Neural cell (in vitro differentiated cells): ENCODE data around the gene POU2F2. TPM values are rescaled to one million over a fixed set of nuclear protein-coding genes. Genes with fewer than 3 reads are reported as not detected.

Experiments used
- H2AFZ ChIP-seq: fragments of 200-600, 300-800 bp; sonication (generic), shearing (Covaris generic); 2 replicates; pipeline ENCODE4 v1.6.0; 2014; ENCODE audit warnings: low read depth, mild to moderate bottlenecking, antibody characterized with exemption, low read length, moderate library complexity
- H3F3A ChIP-seq: fragments of 200-600 bp; shearing (Covaris generic); 2 replicates; pipeline ENCODE4 v1.6.1; 2016; ENCODE audit warnings: mild to moderate bottlenecking, moderate library complexity, mixed read lengths, antibody characterized with exemption, low read length; ENCODE audit not compliant: insufficient read depth, poor library complexity, severe bottlenecking
- H3K27ac ChIP-seq: fragments of 200-600, 300-800 bp; sonication (generic), shearing (Covaris generic); 2 replicates; pipeline ENCODE4 v1.5.1; 2014; ENCODE audit warnings: mild to moderate bottlenecking, low read length, moderate library complexity
- H3K27me3 ChIP-seq: fragments of 300-800, 200-600 bp; sonication (generic), shearing (Covaris generic); 2 replicates; pipeline ENCODE4 v1.6.0; 2014; ENCODE audit warnings: mild to moderate bottlenecking, low read depth, low read length, moderate library complexity; ENCODE audit not compliant: insufficient read depth
- H3K36me3 ChIP-seq: fragments of 300-800, 200-600 bp; sonication (generic), shearing (Covaris generic); 2 replicates; pipeline ENCODE4 v1.5.1; 2014; ENCODE audit warnings: mild to moderate bottlenecking, antibody characterized with exemption, low read length, moderate library complexity; ENCODE audit not compliant: insufficient read depth
- H3K4me2 ChIP-seq: fragments of 300-800, 200-600 bp; sonication (generic), shearing (Covaris generic); 2 replicates; pipeline ENCODE4 v1.6.0; 2014; ENCODE audit warnings: mild to moderate bottlenecking, low read length
- H3K4me3 ChIP-seq: fragments of 300-800, 200-600 bp; sonication (generic), shearing (Covaris generic); 2 replicates; pipeline ENCODE4 v1.5.1; 2014; ENCODE audit warnings: mild to moderate bottlenecking, low read length, moderate library complexity
- H3K79me2 ChIP-seq: fragments of 200-600 bp; shearing (Covaris generic); replicated peaks from 2 replicates; pipeline ENCODE4 v1.6.0; 2014; ENCODE audit warnings: mild to moderate bottlenecking, low read length, moderate library complexity; ENCODE audit not compliant: insufficient read depth
- H3K9ac ChIP-seq: fragments of 300-800, 200-600 bp; sonication (generic), shearing (Covaris generic); 2 replicates; pipeline ENCODE4 v1.6.1; 2016; ENCODE audit warnings: mild to moderate bottlenecking, low read length, mixed read lengths
- H3K9me2 ChIP-seq: fragments of 200-600 bp; shearing (Covaris generic); 2 replicates; pipeline ENCODE4 v1.6.1; 2016; ENCODE audit warnings: mild to moderate bottlenecking, low read length, mixed read lengths; ENCODE audit not compliant: insufficient read depth
- H3K9me3 ChIP-seq: fragments of 200-600, 300-800 bp; sonication (generic), shearing (Covaris generic); 2 replicates; pipeline ENCODE4 v1.6.1; 2016; ENCODE audit warnings: mild to moderate bottlenecking, mixed run types, low read length, moderate library complexity, mixed read lengths
- H4K20me1 ChIP-seq: fragments of 200-600 bp; shearing (Covaris generic); 2 replicates; pipeline ENCODE4 v1.6.1; 2016; ENCODE audit warnings: mild to moderate bottlenecking, mixed run types; ENCODE audit not compliant: insufficient read depth
- CTCF ChIP-seq: fragments of 450-650 bp; IDR thresholded peaks from 2 replicates; pipeline ENCODE4 v1.5.1; 2014; ENCODE audit warnings: antibody characterized with exemption, mild to moderate bottlenecking, moderate library complexity; ENCODE audit not compliant: poor library complexity, severe bottlenecking
- EP300 ChIP-seq: fragments of 450-650 bp; conservative IDR thresholded peaks from 2 replicates; pipeline ENCODE4 v1.6.1; 2014; ENCODE audit warnings: antibody characterized with exemption, mild to moderate bottlenecking, moderate library complexity; ENCODE audit not compliant: poor library complexity, severe bottlenecking
- EZH2 ChIP-seq: fragments of 200-600, 300-800 bp; shearing (Covaris generic), sonication (generic); IDR thresholded peaks from 2 replicates; pipeline ENCODE4 v1.6.1; 2014; ENCODE audit warnings: antibody characterized with exemption, low read length, borderline replicate concordance, mild to moderate bottlenecking; ENCODE audit not compliant: insufficient read depth, poor library complexity, severe bottlenecking
- MXI1 ChIP-seq: fragments of 450-650 bp; conservative IDR thresholded peaks from 2 replicates; pipeline ENCODE4 v1.6.1; 2014; ENCODE audit warnings: antibody characterized with exemption, mild to moderate bottlenecking; ENCODE audit not compliant: poor library complexity, severe bottlenecking
- POLR2AphosphoS5 ChIP-seq: IDR thresholded peaks from 2 replicates; pipeline ENCODE4 v1.6.1; 2012
- RAD21 ChIP-seq: fragments of 450-650 bp; conservative IDR thresholded peaks from 2 replicates; pipeline ENCODE4 v1.6.1; 2014; ENCODE audit warnings: antibody characterized with exemption, mild to moderate bottlenecking, moderate library complexity
- REST ChIP-seq: IDR thresholded peaks from 2 replicates; pipeline ENCODE4 v1.6.1; 2012; ENCODE audit warnings: borderline replicate concordance
- SMC3 ChIP-seq: fragments of 450-650 bp; conservative IDR thresholded peaks from 2 replicates; pipeline ENCODE4 v1.6.1; 2014; ENCODE audit warnings: antibody characterized with exemption, mild to moderate bottlenecking, moderate library complexity; ENCODE audit not compliant: poor library complexity
- TAF1 ChIP-seq: IDR thresholded peaks from 2 replicates; pipeline ENCODE4 v1.6.1; 2012; ENCODE audit warnings: low read depth
- polyA plus RNA-seq: library from polyadenylated mRNA; depleted of rRNA; stranded (reverse); fragments of >200 nt; gene quantifications from 2 replicates; pipeline ENCODE4 v1.2.3, GENCODE V29; 2014

Gene POU2F2
- polyA plus RNA-seq, 1 donor from 2014 or later, result 7.7 TPM

- Histone ChIP-seq H3K9ac (no peak overlapping the region), H3K4me2 (no peak overlapping the region), H3K36me3 (no peaks in the 10 kb centered on the region), H4K20me1 (no peaks in the 10 kb centered on the region), H3F3A (no peaks in the 10 kb centered on the region), H3K9me3 (no peaks in the 10 kb centered on the region), H3K27ac (no peak overlapping the region), H2AFZ (no peak overlapping the region), H3K9me2 (no peaks in the 10 kb centered on the region), H3K4me3 (no peak overlapping the region), H3K79me2 (no peaks in the 10 kb centered on the region), H3K27me3 (no peaks in the 10 kb centered on the region)
- TF ChIP-seq REST, result no peak
- no peak for TF ChIP-seq RAD21
- no peak for TF ChIP-seq MXI1
- TF ChIP-seq SMC3, result no peak
- no peak for TF ChIP-seq EZH2
- no peak for TF ChIP-seq EP300
- TF ChIP-seq CTCF, result no peak
- TF ChIP-seq TAF1, result no peak
Measured at GRCh38 chr19:42121656-42122069, 10.6 kb downstream of the POU2F2 start.

GRCh38 chr19:42121036-42121621, 11.1 kb downstream of the POU2F2 start:
- Histone ChIP-seq H3K79me2 (no peaks in the 10 kb centered on the region), H3K9me2 (no peaks in the 10 kb centered on the region), H3K27me3 (no peaks in the 10 kb centered on the region), H3K4me3 (no peak overlapping the region), H2AFZ (no peak overlapping the region), H3K27ac (no peak overlapping the region), H4K20me1 (no peaks in the 10 kb centered on the region), H3K36me3 (no peaks in the 10 kb centered on the region), H3K9ac (no peak overlapping the region), H3F3A (no peaks in the 10 kb centered on the region), H3K4me2 (no peak overlapping the region), H3K9me3 (no peaks in the 10 kb centered on the region)
- TF ChIP-seq TAF1 (no peak), EZH2 (no peak), EP300 (no peak), RAD21 (no peak), REST (no peak), SMC3 (no peak), MXI1 (no peak), POLR2AphosphoS5 (no peak), CTCF (no peak)
